CD4-positive, alpha-beta T cell treated with Interferon gamma for 1 hour (primary cell): ENCODE data around the gene PMM2.

ENCODE experiments used
- DNase-seq: peaks from one replicate; pipeline ENCODE4 v3.0.0-alpha.2; 2020

PMM2 gene

GRCh38 chr16:8853611-8854010 lies 56.0 kb downstream of the PMM2 start:
- no peak for DNase-seq

- no peak for DNase-seq
Measured at GRCh38 chr16:8854298-8854948, 56.8 kb downstream of the PMM2 start.

GRCh38 chr16:8855051-8855786 lies 57.6 kb downstream of the PMM2 start:
- DNase-seq: no peak

GRCh38 chr16:8855972-8856371 lies 58.3 kb downstream of the PMM2 start:
- DNase-seq: no peak

- no peak for DNase-seq
Measured at GRCh38 chr16:8858994-8859912, 61.6 kb downstream of the PMM2 start.

GRCh38 chr16:8859913-8860881 lies 62.6 kb downstream of the PMM2 start:
- DNase-seq: no peak

- no peak for DNase-seq
Measured at GRCh38 chr16:8861563-8862308, 64.1 kb downstream of the PMM2 start.

- DNase-seq: no peak
Measured at GRCh38 chr16:8862309-8863130, 64.9 kb downstream of the PMM2 start.

GRCh38 chr16:8863594-8864424 lies 66.2 kb downstream of the PMM2 start:
- no peak for DNase-seq

- DNase-seq: no peak
Measured at GRCh38 chr16:8864480-8865110, 67.0 kb downstream of the PMM2 start.

GRCh38 chr16:8865145-8865882 lies 67.7 kb downstream of the PMM2 start:
- DNase-seq: no peak

- DNase-seq: no peak
Measured at GRCh38 chr16:8866118-8866883, 68.7 kb downstream of the PMM2 start.

GRCh38 chr16:8866884-8867215 lies 69.2 kb downstream of the PMM2 start:
- no peak for DNase-seq

- no peak for DNase-seq
Measured at GRCh38 chr16:8867216-8867931, 69.7 kb downstream of the PMM2 start.

- DNase-seq: peak; percentile 49
Measured at GRCh38 chr16:8867932-8868415, 70.3 kb downstream of the PMM2 start.

- DNase-seq: peak; percentile 83
Measured at GRCh38 chr16:8868416-8869211, 71.0 kb downstream of the PMM2 start, which contains the start of gene CARHSP1. CARHSP1 (minus strand) TSS chr16:8869006; CDS start chr16:8859328, 9,678 bp downstream.
